Daoy (cell line): ENCODE data around the gene ZMAT5. TPM values are rescaled to one million over a fixed set of nuclear protein-coding genes. Genes with fewer than 3 reads are reported as not detected.

ENCODE experiments used
- DNase-seq: peaks from one replicate; pipeline ENCODE4 v3.0.0-alpha.2; 2015; ENCODE audit warnings: low read depth
- total RNA-seq: library from RNA; depleted of rRNA; stranded (reverse); fragments of >200 nt; shearing (Covaris generic); gene quantifications from 2 replicates; pipeline ENCODE4 v1.2.3, GENCODE V29; 2014; rRNA removed

The ZMAT5 gene
- total RNA-seq, result 25.8 and 37.2 TPM in 2 replicates

DNA sequence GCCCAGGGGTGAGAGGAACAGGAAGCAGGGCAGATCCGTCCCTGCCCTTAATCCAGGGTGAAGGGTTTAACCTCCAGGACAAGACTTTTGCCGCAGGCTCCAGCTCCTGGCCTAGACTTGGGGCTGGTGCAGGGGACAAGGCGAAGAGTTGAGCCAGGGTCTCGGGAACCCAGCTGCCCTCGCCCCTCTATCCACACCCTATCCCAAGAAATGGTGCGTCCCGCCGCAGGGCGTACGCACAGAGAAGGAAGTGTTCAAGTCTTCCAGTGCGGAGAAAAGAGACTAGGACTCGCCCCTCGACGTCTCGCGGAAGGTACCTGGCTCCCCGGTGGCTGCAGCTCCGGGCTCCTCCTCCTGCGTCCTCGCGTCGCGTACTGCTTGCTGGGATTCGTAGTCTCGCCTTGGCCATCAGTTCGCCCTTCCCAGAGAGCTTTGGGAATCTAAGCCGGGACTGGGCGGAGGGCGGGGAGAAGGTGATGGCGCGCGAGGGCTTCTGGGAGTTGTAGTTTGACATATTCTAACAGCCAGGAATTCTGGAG, at the start of gene ZMAT5:
ZMAT5 (minus strand) TSS at position 376 of the 539 bp plus-strand sequence. CDS start 18,463 bp downstream, outside the sequence.
- peak; percentile 98 for DNase-seq

GRCh38 chr22:29816539-29816938, 49.7 kb upstream of the ZMAT5 start:
- DNase-seq, result no peak

GRCh38 chr22:29816128-29816527, 49.3 kb upstream of the ZMAT5 start:
- no peak for DNase-seq

- no peak for DNase-seq
These were observed 48.8 kb upstream of the ZMAT5 start for GRCh38 chr22:29815580-29815979.

DNA sequence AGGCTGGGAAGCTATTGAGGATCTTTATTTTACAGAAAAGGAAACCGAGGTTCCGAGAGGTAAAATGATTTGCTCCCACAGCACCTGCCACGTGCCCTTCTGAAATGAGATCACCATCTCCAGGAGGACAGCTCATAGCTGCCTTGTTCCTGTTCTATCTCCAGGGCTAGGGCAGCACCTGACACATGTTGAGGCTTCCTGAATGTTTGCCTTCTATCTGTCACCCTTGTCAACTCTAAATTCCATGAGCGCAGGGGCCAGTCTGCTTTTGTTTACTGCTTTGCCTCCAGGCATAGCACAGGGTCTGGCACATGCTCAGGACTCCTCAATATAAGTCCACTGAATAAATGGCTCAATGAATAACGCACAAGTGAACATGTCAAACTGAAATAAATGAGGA, 47.2 kb upstream of the ZMAT5 start:
- no peak for DNase-seq

DNA sequence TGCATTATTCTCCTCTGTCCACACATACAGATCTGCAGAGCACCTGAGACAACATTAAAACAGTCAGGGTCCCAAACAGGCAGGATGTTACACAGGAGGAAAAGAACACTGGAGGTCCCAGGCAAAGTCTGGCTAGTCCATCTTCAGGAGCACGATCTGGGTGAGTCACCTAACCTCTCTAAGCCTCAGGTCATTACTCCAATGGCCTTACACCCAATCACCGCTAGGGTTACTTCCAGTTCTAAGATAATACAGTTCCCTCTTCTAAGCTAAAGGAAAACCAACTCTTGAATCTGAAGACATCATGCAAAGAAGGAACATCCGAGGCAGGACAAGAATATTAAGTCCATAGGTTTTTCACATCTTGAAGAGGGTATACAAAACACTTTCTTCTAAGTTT, 46.8 kb upstream of the ZMAT5 start:
- DNase-seq, result peak; percentile 35

GRCh38 chr22:29813126-29813525, 46.3 kb upstream of the ZMAT5 start:
- DNase-seq, result no peak

DNA sequence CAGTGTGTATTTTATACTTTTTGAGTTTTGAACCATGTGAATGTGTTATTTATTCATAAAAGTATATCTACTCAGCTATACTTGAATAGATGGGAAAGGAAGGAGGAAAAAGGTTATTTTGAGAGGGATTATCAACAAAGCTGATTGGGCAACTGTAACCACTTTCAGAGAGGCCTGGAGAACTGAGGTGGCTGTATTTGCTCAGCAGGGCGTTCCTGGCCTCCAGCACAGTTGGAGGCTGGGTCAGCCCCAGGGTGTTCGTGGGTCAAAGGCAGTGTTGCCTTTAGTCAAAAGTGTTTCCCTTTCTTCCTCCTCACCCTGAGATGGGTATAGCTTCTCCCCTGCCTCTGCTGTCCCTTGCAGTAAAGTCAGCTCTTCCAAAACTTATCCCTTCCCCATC, 44.6 kb upstream of the ZMAT5 start:
- no peak for DNase-seq

DNA sequence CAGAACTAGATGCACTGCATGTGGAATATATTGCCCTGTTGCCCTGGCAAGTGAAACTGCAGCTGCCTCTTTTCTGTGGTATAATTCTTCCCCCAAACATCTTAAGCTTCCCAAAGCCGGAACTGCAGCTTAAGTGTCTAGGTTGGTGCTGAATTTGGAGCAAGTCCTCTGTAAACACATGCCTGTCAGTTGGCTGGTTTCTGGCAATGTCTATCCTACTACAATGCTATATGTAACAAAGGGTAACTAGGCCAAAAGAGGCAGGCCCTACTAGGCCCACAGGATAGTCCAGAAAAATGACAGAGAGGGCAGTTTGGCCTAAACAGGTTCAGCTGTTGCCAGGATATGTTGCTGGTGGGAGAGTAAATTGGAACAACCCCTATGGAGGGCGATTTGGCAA, 43.4 kb upstream of the ZMAT5 start:
- DNase-seq, result no peak

GRCh38 chr22:29806196-29806595, 39.4 kb upstream of the ZMAT5 start:
- no peak for DNase-seq

GRCh38 chr22:29804985-29805384, 38.2 kb upstream of the ZMAT5 start:
- DNase-seq, result no peak

- no peak for DNase-seq
These were observed 36.4 kb upstream of the ZMAT5 start for GRCh38 chr22:29803190-29803589.

GRCh38 chr22:29801796-29802195, 35.0 kb upstream of the ZMAT5 start:
- DNase-seq, result no peak

DNA sequence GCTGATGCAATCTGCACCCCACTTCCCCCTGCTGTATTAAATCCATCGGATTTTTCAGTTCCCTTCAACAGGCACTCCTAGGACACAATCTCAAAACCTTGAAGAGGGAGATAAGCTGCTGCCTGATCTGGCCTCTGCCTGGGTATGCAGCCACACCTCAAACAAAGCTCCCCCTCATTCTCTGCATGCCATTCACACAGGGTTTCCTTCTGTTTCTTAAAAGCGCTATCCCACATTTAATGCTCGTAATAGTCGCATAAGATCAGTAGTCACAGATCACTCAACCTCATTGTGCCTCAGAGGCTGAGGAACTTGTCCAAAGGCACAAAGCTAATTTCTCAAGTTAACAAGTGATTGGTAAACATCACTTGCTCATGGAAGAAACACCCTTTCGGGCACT, 34.3 kb upstream of the ZMAT5 start:
- DNase-seq, result no peak

DNA sequence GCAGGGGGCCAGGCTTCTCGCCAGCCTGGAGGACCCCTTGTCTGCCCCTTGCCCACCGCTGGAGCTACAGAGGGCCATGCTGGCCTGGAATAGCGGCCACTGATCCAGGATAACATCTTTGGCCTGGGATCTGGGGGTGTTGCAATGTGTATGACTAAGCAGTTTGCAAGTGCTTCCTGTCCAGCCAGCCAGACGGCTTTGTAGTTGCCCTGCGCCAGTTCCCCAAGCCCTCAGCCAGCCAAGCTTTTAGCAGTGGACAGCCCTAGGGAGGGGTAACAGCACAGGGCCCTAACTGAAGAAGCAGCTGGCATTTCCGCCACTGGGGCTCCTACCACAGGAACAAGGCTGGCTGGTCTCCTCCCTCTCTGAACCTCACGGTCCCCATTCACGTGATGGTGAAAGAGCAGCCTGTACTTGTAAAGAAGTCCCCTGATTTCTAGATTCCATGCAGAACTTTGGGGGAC, 32.4 kb upstream of the ZMAT5 start:
- DNase-seq, result peak; percentile 89

DNA sequence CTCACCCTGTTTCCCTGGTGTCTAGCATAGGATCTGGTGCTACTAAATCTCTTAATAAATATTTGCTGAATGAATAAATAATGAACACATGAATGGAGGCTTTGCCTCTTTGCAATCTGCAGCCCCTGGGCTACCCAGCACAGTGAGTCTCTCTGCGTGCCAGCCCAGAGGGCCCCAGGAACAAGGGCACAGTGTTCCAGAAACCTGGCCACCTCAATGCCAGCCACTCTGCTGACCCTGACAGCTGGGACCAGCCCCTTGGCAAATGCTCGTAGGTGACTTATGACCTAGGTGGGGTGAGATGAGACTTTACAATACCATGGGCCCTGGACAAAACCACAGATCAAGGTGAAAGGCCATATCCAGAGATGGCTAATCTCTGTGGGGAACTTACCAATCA, 32.0 kb upstream of the ZMAT5 start:
- DNase-seq, result no peak

- DNase-seq, result no peak
These were observed 31.5 kb upstream of the ZMAT5 start for GRCh38 chr22:29798318-29798717.

- no peak for DNase-seq
These were observed 30.5 kb upstream of the ZMAT5 start for GRCh38 chr22:29797351-29797750.

GRCh38 chr22:29795663-29796062, 28.9 kb upstream of the ZMAT5 start:
- DNase-seq, result no peak

DNA sequence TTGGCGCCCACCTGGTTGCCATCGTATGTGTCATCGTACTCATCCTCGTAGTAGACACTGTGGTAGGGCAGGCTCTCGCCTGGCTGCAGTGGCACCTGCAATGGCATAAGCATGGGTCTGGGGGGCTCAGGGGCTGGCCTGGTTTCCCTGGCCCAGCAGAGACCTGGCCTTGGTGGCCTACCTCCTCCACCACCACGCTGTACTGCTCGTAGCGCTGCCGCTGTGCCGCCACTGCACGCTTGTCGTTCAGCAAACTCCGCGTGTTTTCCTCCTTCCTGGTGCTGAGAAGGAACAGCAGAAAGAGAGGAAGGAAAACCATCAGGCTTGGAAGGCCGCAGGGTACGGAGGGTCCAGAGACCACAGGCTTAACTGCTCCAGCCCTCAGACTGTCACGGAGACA, 26.6 kb upstream of the ZMAT5 start:
- DNase-seq, result no peak

GRCh38 chr22:29790061-29790460, 23.3 kb upstream of the ZMAT5 start:
- DNase-seq, result no peak

GRCh38 chr22:29788339-29789279, 21.8 kb upstream of the ZMAT5 start:
- no peak for DNase-seq

GRCh38 chr22:29787371-29787980, 20.7 kb upstream of the ZMAT5 start:
- DNase-seq, result no peak
